ENCODE measurements around the gene GGT7.
"Not testable (repeated sequence)": the region's sequence is repeated elsewhere in the genome, so short reads cannot be mapped to it uniquely, and the experiment has no call there.

GGT7 gene, protein sequence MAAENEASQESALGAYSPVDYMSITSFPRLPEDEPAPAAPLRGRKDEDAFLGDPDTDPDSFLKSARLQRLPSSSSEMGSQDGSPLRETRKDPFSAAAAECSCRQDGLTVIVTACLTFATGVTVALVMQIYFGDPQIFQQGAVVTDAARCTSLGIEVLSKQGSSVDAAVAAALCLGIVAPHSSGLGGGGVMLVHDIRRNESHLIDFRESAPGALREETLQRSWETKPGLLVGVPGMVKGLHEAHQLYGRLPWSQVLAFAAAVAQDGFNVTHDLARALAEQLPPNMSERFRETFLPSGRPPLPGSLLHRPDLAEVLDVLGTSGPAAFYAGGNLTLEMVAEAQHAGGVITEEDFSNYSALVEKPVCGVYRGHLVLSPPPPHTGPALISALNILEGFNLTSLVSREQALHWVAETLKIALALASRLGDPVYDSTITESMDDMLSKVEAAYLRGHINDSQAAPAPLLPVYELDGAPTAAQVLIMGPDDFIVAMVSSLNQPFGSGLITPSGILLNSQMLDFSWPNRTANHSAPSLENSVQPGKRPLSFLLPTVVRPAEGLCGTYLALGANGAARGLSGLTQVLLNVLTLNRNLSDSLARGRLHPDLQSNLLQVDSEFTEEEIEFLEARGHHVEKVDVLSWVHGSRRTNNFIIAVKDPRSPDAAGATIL

DNA sequence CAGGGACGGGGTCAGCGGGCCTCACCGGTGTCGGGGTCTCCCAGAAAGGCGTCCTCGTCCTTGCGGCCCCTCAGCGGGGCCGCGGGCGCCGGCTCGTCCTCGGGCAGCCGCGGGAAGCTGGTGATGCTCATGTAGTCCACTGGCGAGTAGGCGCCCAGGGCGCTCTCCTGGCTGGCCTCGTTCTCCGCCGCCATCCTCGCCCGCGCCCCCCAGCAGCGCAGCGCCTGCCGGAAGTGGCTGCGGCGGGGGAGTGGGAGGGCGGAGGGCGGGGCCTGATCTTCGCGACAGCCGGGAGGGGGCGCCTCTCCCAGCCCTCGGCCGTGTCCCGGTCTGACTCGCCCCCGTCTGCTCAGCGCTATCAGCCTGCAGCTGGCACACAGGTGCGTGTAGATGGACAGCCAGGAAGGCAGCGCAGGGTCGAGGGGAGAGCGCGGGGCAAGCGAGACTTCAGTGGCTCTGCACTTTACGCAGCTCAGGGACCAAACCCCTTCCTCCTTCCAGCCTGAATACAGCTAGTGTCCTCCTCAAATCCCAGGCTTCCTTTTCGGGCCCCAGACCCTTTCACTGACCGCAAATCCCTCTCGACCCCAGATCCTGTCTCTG is at the start of gene GGT7:
Gene GGT7 (minus strand): TSS at position 235 of the 603 bp plus-strand sequence. CDS start 41 bp downstream, at position 194.
- Mint-ChIP-seq H3K4me1 (ENCODE audit: low read depth) (peaks cover 58% of the 10 kb centered on the region), H3K9me3 (no peaks in the 10 kb centered on the region), H3K4me3 (peak within 1 kb of the TSS; percentile 82), H3K27ac (peak within 1 kb of the TSS; percentile 67), H3K27me3 (peaks cover 10% of the 10 kb centered on the region), H3K36me3 (ENCODE audit: low read depth) (peaks cover 8% of the 10 kb centered on the region)
- intact Hi-C loops (cut with micrococcal nuclease): no loop called here

- no peaks in the 10 kb centered on the region for H3K9me3 Mint-ChIP-seq
- H3K4me1 Mint-ChIP-seq (ENCODE audit: low read depth): peaks cover 18% of the 10 kb centered on the region
- H3K4me3 Mint-ChIP-seq: no peak overlapping the region
- H3K27me3 Mint-ChIP-seq: no peaks in the 10 kb centered on the region
- peaks cover 32% of the 10 kb centered on the region for H3K36me3 Mint-ChIP-seq (ENCODE audit: low read depth)
- no peak overlapping the region for H3K27ac Mint-ChIP-seq
- intact Hi-C loops (cut with micrococcal nuclease): no loop called here
These were observed 48.8 kb upstream of the GGT7 start for GRCh38 chr20:34921436-34921835.

DNA sequence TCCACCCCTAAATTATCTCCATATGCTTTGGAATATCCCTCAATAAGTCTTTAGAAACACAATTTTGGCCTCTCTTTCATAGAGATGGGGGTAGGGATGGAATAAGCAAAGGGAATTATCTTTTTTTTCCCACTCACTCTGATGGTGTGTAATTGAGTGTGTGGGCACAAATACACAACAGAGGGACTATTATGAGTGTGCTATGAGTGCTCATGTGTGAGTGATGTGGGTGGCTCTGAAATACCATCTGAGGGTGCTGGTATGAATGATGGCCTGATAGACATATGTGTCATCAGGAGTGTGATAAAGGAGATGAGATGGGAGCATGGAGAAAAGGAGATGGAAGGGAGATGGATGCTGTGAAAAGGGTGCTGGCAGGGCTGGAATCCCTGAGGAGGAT is 47.4 kb upstream of the GGT7 start:
- intact Hi-C loops (cut with micrococcal nuclease): no loop called here
- H3K27ac Mint-ChIP-seq: no peak overlapping the region
- peaks cover 46% of the 10 kb centered on the region for H3K36me3 Mint-ChIP-seq (ENCODE audit: low read depth)

DNA sequence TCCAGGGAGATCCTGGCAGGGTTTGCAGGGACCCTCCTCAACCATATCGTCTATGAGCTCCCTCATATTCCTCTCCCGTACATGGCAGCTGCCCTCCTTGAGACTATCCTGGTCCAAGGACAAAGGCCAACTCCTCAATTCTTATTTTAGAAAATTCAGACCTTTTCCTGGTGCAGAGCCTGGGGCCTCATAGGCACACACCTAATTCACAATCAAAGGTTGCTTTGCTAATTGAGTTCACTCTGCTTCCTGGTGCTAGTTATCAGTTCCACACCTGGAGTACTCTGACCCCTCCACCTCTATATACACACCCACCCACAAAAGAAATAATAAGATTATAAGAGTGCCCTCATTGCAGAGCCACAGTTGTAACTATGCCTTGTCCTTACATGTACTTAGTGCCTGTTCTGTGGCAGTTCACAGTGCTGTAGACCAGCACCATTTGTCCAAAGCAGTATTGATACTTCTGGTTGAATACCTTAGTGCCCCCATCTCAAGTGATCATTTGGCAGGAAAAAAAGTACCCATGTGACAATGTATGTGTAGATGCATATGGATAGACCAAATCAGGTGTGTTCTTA is 44.2 kb upstream of the GGT7 start:
- intact Hi-C loops (cut with micrococcal nuclease): no loop called here
- Mint-ChIP-seq H3K36me3 (ENCODE audit: low read depth) (peaks cover 74% of the 10 kb centered on the region), H3K9me3 (no peaks in the 10 kb centered on the region), H3K27me3 (no peaks in the 10 kb centered on the region), H3K4me1 (ENCODE audit: low read depth) (peaks cover 21% of the 10 kb centered on the region), H3K4me3 (no peak overlapping the region), H3K27ac (no peak overlapping the region)

More for the DNA sequence above, 47.4 kb upstream of the GGT7 start:
- Mint-ChIP-seq H3K4me3 (no peak overlapping the region), H3K4me1 (ENCODE audit: low read depth) (peaks cover 18% of the 10 kb centered on the region), H3K27me3 (no peaks in the 10 kb centered on the region), H3K9me3 (no peaks in the 10 kb centered on the region)

DNA sequence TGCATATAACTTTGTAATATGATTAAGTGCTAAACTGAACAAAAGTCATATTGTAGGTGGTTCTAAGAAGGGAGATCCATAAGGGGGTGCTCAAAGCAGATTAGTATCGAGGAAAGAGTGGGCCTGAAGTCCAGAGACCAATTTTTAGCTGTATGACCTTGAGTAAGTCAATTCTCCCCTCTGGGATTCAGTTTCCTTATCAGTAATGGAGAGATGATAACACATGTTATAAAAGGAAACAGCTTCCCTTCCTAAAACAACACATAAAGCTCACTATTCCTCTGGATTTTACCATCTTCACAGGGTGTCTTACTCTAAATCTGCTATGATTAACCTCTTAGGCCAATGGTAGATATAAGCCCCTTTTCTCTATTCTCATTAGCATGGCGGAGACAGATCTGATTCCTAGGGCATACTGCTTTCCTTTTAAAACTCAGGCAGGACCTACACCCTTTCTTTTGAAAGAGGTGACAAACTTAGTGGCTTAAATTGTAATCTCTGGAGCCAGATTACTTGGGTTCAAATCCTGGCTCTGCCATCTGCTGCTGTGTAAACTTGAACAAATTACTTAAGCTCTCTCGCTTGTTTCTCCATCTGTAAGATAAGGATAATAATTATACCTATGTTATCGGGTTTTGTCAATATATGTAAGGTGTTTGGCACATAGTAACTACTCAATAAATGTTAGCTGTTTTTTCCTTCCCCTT is 43.2 kb upstream of the GGT7 start:
- Mint-ChIP-seq H3K4me1 (ENCODE audit: low read depth) (peaks cover 14% of the 10 kb centered on the region), H3K27me3 (no peaks in the 10 kb centered on the region), H3K9me3 (no peaks in the 10 kb centered on the region), H3K4me3 (no peak overlapping the region), H3K27ac (no peak overlapping the region), H3K36me3 (ENCODE audit: low read depth) (peaks cover 79% of the 10 kb centered on the region)
- intact Hi-C loops (cut with micrococcal nuclease): no loop called here

DNA sequence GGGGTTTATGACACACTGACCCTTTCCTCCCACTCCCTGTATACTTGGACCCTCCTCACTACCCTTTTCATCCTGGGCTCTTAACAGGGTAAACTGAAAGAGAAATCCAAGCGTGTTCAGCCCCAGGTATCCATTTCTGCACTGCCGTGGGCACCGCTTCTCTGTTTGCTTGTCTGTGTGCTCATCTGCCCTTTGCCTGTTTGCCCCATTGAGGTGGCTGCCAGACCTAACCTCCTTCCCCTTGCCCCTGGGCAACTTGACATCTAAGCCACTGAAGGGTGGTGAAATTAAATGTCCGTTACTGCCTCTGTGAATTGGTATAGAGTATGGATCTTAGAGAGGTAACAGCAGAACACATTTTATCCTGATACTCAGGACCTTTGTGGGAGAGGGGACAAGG is 42.5 kb upstream of the GGT7 start:
- no peaks in the 10 kb centered on the region for H3K27me3 Mint-ChIP-seq
- no peaks in the 10 kb centered on the region for H3K9me3 Mint-ChIP-seq
- peak overlapping the region; percentile 2 for H3K27ac Mint-ChIP-seq
- H3K4me1 Mint-ChIP-seq (ENCODE audit: low read depth): peaks cover 6% of the 10 kb centered on the region
- peaks cover 79% of the 10 kb centered on the region for H3K36me3 Mint-ChIP-seq (ENCODE audit: low read depth)
- intact Hi-C loops (cut with micrococcal nuclease): no loop called here
- H3K4me3 Mint-ChIP-seq: no peak overlapping the region

DNA sequence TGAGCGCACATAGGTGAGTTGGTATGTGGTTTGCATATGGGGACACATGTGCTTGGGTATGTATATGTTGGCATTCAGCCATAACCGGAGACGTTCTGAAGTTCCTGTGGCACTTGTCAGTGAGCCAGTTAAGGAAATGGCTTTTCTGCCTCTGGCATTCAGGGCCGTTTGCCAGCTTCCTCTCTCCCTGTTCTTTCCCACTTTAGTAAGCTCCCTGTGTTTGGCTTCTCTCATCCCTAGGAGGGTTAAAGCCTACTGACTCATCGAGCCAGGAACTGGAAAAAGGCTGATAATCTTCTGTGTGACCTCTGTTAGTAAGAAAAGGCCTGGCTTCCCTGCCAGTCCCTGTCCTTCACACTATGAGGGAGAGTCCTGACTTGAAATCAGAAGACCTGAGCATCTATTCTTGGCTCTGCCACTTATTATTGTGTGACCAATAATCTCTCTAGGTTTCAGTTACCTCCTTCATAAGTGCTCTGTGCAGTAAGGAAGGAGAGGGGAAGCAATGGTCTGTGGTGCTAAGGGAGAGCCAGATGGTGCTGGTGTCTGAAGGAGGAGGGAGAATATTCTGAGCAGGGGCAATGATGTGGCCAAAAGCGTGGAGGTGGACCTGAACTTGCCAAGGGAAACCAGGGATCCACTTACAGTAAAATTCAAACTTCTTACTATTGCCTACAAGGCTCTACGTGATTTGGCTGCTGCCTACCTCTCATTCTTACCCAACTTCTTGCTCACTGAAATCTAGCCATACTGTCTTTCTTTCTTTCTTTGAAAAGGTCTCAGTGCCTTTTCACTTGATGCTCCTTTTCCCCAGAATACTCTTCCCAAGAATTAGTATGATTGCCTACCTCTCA is 35.2 kb upstream of the GGT7 start:
- Mint-ChIP-seq H3K4me1 (ENCODE audit: low read depth) (peaks cover 50% of the 10 kb centered on the region), H3K4me3 (no peak overlapping the region), H3K27me3 (no peaks in the 10 kb centered on the region), H3K9me3 (no peaks in the 10 kb centered on the region), H3K36me3 (ENCODE audit: low read depth) (peaks cover 11% of the 10 kb centered on the region), H3K27ac (peak overlapping the region; percentile 77)
- intact Hi-C loops (cut with micrococcal nuclease): no loop called here

DNA sequence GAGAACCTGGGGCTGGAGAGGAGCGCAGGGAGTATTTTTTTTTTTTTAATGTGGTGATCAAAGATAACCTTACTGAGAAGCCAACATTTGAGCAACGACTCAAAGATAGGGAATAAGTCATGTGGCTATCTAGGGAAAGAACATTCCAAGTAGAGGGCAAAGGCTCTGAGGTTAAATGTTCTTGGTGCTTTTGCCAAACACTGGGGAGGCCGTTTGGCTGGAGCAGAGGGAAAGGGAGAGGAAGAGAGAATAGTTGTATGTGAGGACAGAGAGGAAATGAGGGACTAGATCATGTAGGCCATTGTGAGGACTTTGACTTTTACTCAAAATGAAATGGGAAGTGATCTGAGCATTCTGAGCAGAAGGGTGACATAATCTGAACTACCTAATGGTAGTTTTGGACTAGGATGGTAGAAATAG is 31.6 kb upstream of the GGT7 start:
- Mint-ChIP-seq H3K4me3 (no peak overlapping the region), H3K27ac (peak overlapping the region; percentile 70), H3K9me3 (no peaks in the 10 kb centered on the region), H3K4me1 (ENCODE audit: low read depth) (peaks cover 77% of the 10 kb centered on the region), H3K27me3 (no peaks in the 10 kb centered on the region), H3K36me3 (ENCODE audit: low read depth) (peaks cover 19% of the 10 kb centered on the region)
- intact Hi-C loops (cut with micrococcal nuclease): no loop called here

DNA sequence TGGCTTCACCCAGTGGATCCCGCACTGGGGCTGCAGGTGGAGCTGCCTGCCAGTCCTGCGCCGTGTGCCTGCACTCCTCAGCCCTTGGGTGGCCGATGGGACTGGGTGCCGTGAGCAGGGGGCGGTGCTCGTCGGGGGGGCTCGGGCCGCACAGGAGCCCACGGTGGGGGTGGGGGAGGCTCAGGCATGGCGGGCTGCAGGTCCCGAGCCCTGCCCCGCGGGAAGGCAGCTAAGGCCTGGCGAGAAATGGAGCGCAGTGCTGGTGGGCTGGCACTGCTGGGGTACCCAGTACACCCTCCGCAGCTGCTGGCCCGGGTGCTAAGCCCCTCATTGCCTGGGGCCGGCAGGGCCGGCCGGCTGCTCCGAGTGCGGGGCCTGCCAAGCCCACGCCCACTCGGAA is 26.1 kb upstream of the GGT7 start:
- H3K9me3 Mint-ChIP-seq; H3K27ac Mint-ChIP-seq; intact Hi-C loops (cut with micrococcal nuclease); H3K4me3 Mint-ChIP-seq; H3K27me3 Mint-ChIP-seq: not testable (repeated sequence)
- peaks cover 44% of the 10 kb centered on the region for H3K36me3 Mint-ChIP-seq (ENCODE audit: low read depth)
- peaks cover 51% of the 10 kb centered on the region for H3K4me1 Mint-ChIP-seq (ENCODE audit: low read depth)

- H3K27me3 Mint-ChIP-seq; intact Hi-C loops (cut with micrococcal nuclease); H3K4me3 Mint-ChIP-seq; H3K9me3 Mint-ChIP-seq; H3K27ac Mint-ChIP-seq: not testable (repeated sequence)
- Mint-ChIP-seq H3K36me3 (ENCODE audit: low read depth) (peaks cover 44% of the 10 kb centered on the region), H3K4me1 (ENCODE audit: low read depth) (peaks cover 47% of the 10 kb centered on the region)
These were observed 25.5 kb upstream of the GGT7 start for GRCh38 chr20:34898129-34898528.

- peaks cover 33% of the 10 kb centered on the region for H3K36me3 Mint-ChIP-seq (ENCODE audit: low read depth)
- H3K27ac Mint-ChIP-seq: no peak overlapping the region
- H3K4me3 Mint-ChIP-seq: no peak overlapping the region
- H3K27me3 Mint-ChIP-seq: no peaks in the 10 kb centered on the region
- H3K9me3 Mint-ChIP-seq: no peaks in the 10 kb centered on the region
- H3K4me1 Mint-ChIP-seq (ENCODE audit: low read depth): peaks cover 54% of the 10 kb centered on the region
- intact Hi-C loops (cut with micrococcal nuclease): no loop called here
These were observed 23.5 kb upstream of the GGT7 start for GRCh38 chr20:34896086-34896621.

GRCh38 chr20:34895465-34895864 is 22.8 kb upstream of the GGT7 start:
- Mint-ChIP-seq H3K36me3 (ENCODE audit: low read depth) (peaks cover 30% of the 10 kb centered on the region), H3K27ac (no peak overlapping the region), H3K27me3 (no peaks in the 10 kb centered on the region), H3K9me3 (no peaks in the 10 kb centered on the region), H3K4me3 (no peak overlapping the region), H3K4me1 (ENCODE audit: low read depth) (peaks cover 56% of the 10 kb centered on the region)
- intact Hi-C loops (cut with micrococcal nuclease): no loop called here

- Mint-ChIP-seq H3K4me3 (no peak overlapping the region), H3K27me3 (no peaks in the 10 kb centered on the region), H3K27ac (no peak overlapping the region), H3K4me1 (ENCODE audit: low read depth) (peaks cover 56% of the 10 kb centered on the region), H3K9me3 (no peaks in the 10 kb centered on the region), H3K36me3 (ENCODE audit: low read depth) (peaks cover 35% of the 10 kb centered on the region)
- intact Hi-C loops (cut with micrococcal nuclease): no loop called here
These were observed 22.1 kb upstream of the GGT7 start for GRCh38 chr20:34894723-34895122.

Data from dendritic cell treated with granulocyte-macrophage colony-stimulating factor and Interleukin-4, amounts not matched to agents 40 ng/mL and 50 ng/mL, for 4 days (primary cell).